H9 (cell line): ENCODE data around the gene MDFI. TPM values are rescaled to one million over a fixed set of nuclear protein-coding genes. Genes with fewer than 3 reads are reported as not detected.

Experiments used
- DNase-seq: peaks from one replicate; pipeline ENCODE4 v3.0.0-alpha.2; 2017
- H2AFZ ChIP-seq: one replicate; pipeline ENCODE4 v1.6.1; 2013; ENCODE audit warnings: mild to moderate bottlenecking, low read length, control low read depth, moderate library complexity
- H2AK5ac ChIP-seq: 2 replicates; pipeline ENCODE4 v1.6.1; 2013; ENCODE audit warnings: low read length, control low read depth, mixed read lengths; ENCODE audit not compliant: insufficient read length
- H2BK120ac ChIP-seq: one replicate; pipeline ENCODE4 v1.6.1; 2013; ENCODE audit warnings: low read depth, mild to moderate bottlenecking, low read length, control low read depth, inconsistent platforms; ENCODE audit not compliant: poor library complexity, severe bottlenecking
- H2BK12ac ChIP-seq: 2 replicates; pipeline ENCODE4 v1.6.1; 2013; ENCODE audit warnings: low read length, control low read depth, mixed read lengths, low read depth; ENCODE audit not compliant: insufficient read length
- H2BK15ac ChIP-seq: 2 replicates; pipeline ENCODE4 v1.6.1; 2013; ENCODE audit warnings: low read depth, low read length, control low read depth
- H2BK20ac ChIP-seq: one replicate; pipeline ENCODE4 v1.6.1; 2013; ENCODE audit warnings: low read depth, mild to moderate bottlenecking, low read length, control low read depth, inconsistent platforms; ENCODE audit not compliant: poor library complexity, severe bottlenecking
- H2BK5ac ChIP-seq: 2 replicates; pipeline ENCODE4 v1.6.1; 2013; ENCODE audit warnings: low read length, control low read depth, mixed read lengths; ENCODE audit not compliant: insufficient read length
- H3K14ac ChIP-seq: 2 replicates; pipeline ENCODE4 v1.6.1; 2013; ENCODE audit warnings: low read length, control low read depth; ENCODE audit not compliant: insufficient read depth
- H3K18ac ChIP-seq: 2 replicates; pipeline ENCODE4 v1.6.1; 2013; ENCODE audit warnings: low read depth, mild to moderate bottlenecking, mixed read lengths, low read length, control low read depth; ENCODE audit not compliant: insufficient read length
- H3K23ac ChIP-seq: 2 replicates; pipeline ENCODE4 v1.6.1; 2013; ENCODE audit warnings: low read length, control low read depth, mixed read lengths, low read depth; ENCODE audit not compliant: insufficient read length
- H3K23me2 ChIP-seq: 2 replicates; pipeline ENCODE4 v1.6.1; 2013; ENCODE audit warnings: low read depth, mild to moderate bottlenecking, mixed read lengths, low read length, control low read depth; ENCODE audit not compliant: insufficient read length, poor library complexity, severe bottlenecking
- H3K27ac ChIP-seq: 2 replicates; pipeline ENCODE4 v1.5.1; 2013; ENCODE audit warnings: low read length, control low read depth, mixed read lengths, low read depth; ENCODE audit not compliant: insufficient read length
- H3K27me3 ChIP-seq: 2 replicates; pipeline ENCODE4 v1.6.1; 2013; ENCODE audit warnings: low read length, control low read depth, inconsistent platforms; ENCODE audit not compliant: insufficient read depth
- H3K4ac ChIP-seq: 2 replicates; pipeline ENCODE4 v1.6.1; 2013; ENCODE audit warnings: low read depth, mild to moderate bottlenecking, control low read depth, inconsistent platforms, low read length, moderate library complexity
- H3K4me1 ChIP-seq: 2 replicates; pipeline ENCODE4 v1.6.1; 2013; ENCODE audit warnings: low read length, control low read depth, inconsistent platforms; ENCODE audit not compliant: insufficient read depth
- H3K4me2 ChIP-seq: 2 replicates; pipeline ENCODE4 v1.6.1; 2013; ENCODE audit warnings: low read length, control low read depth, mixed read lengths; ENCODE audit not compliant: insufficient read length, insufficient read depth
- H3K56ac ChIP-seq: 2 replicates; pipeline ENCODE4 v1.6.1; 2013; ENCODE audit warnings: low read depth, mild to moderate bottlenecking, mixed read lengths, low read length, control low read depth; ENCODE audit not compliant: insufficient read length
- H3K79me1 ChIP-seq: 2 replicates; pipeline ENCODE4 v1.6.1; 2013; ENCODE audit warnings: low read depth, mild to moderate bottlenecking, moderate library complexity, low read length, control low read depth, inconsistent platforms; ENCODE audit not compliant: insufficient read depth, poor library complexity, severe bottlenecking
- H3K79me2 ChIP-seq: 2 replicates; pipeline ENCODE4 v1.6.1; 2013; ENCODE audit warnings: low read length, control low read depth, inconsistent platforms; ENCODE audit not compliant: insufficient read depth
- H3K9ac ChIP-seq: 2 replicates; pipeline ENCODE4 v1.6.1; 2013; ENCODE audit warnings: low read length, control low read depth, mixed read lengths; ENCODE audit not compliant: insufficient read length; ENCODE audit errors: extremely low read depth
- H3K9me3 ChIP-seq: one replicate; pipeline ENCODE4 v1.6.1; 2013; ENCODE audit warnings: low read depth, low read length, inconsistent platforms; ENCODE audit not compliant: control insufficient read depth
- H3T11ph ChIP-seq: one replicate; pipeline ENCODE4 v1.6.1; 2013; ENCODE audit warnings: mild to moderate bottlenecking, low read length, control low read depth, inconsistent platforms
- H4K20me1 ChIP-seq: one replicate; pipeline ENCODE4 v1.6.1; 2013; ENCODE audit not compliant: control insufficient read depth, insufficient read length, insufficient read depth
- H4K5ac ChIP-seq: 2 replicates; pipeline ENCODE4 v1.6.1; 2013; ENCODE audit warnings: low read depth, mild to moderate bottlenecking, mixed read lengths, low read length, control low read depth; ENCODE audit not compliant: insufficient read length
- H4K8ac ChIP-seq: replicated peaks from 2 replicates; pipeline ENCODE4 v1.6.1; 2013; ENCODE audit warnings: low read length, control low read depth, mixed read lengths, low read depth; ENCODE audit not compliant: insufficient read length
- H4K91ac ChIP-seq: 2 replicates; pipeline ENCODE4 v1.6.1; 2013; ENCODE audit warnings: low read depth, mild to moderate bottlenecking, moderate library complexity, mixed read lengths, low read length, control low read depth; ENCODE audit not compliant: insufficient read length
- H3K27ac Mint-ChIP-seq, 3 experiments: 2 replicates in 2 of 3; 3 replicates in 1 of 3; pipeline ENCODE4 v1.8.0; 2020 to 2021; ENCODE audit warnings: mixed read lengths in 3 of 3, mild to moderate bottlenecking in 1 of 3, moderate library complexity in 1 of 3
- H3K27me3 Mint-ChIP-seq: 2 replicates; pipeline ENCODE4 v1.8.0; 2021; ENCODE audit warnings: low read depth, mild to moderate bottlenecking, moderate library complexity, mixed read lengths
- H3K36me3 Mint-ChIP-seq, 3 experiments: 2 replicates in 2 of 3; 3 replicates in 1 of 3; pipeline ENCODE4 v1.8.0; 2020 to 2021; ENCODE audit warnings: low read depth in 3 of 3, mixed read lengths in 3 of 3; ENCODE audit not compliant: insufficient read depth in 1 of 3
- H3K4me1 Mint-ChIP-seq, 2 experiments: 2 replicates each; pipeline ENCODE4 v1.8.0; 2020; ENCODE audit warnings: mixed read lengths in 2 of 2
- H3K4me3 Mint-ChIP-seq, 2 experiments: 2 replicates in 1 of 2; 3 replicates in 1 of 2; pipeline ENCODE4 v1.8.0; 2020 to 2021; ENCODE audit warnings: mild to moderate bottlenecking in 2 of 2, mixed read lengths in 2 of 2, moderate library complexity in 1 of 2
- H3K9me3 Mint-ChIP-seq, 2 experiments: 2 replicates in 1 of 2; 3 replicates in 1 of 2; pipeline ENCODE4 v1.8.0; 2020; ENCODE audit warnings: mild to moderate bottlenecking in 2 of 2, mixed read lengths in 2 of 2, moderate library complexity in 1 of 2
- WGBS: extraction: QIAGEN DNeasy Blood & Tissue Kit; methylation state at CpG from one replicate; pipeline ENCODE4 v1.1.7; 2013; ENCODE audit warnings: missing lambda C conversion rate, low lambda C conversion rate, mixed read lengths; ENCODE audit not compliant: insufficient read length; ENCODE audit errors: extremely low coverage; 5-methylcytosine and 5-hydroxymethylcytosine counted together
- total RNA-seq: library from RNA; stranded (reverse); gene quantifications from 2 replicates; pipeline ENCODE4 v1.2.1, GENCODE V29; 2021
- TF ChIP-seq, protein P1 (sequence below): fragments of 200-600 bp; sonication (generic); conservative IDR thresholded peaks from 3 replicates; pipeline ENCODE4 v1.8.0; 2021; ENCODE audit warnings: antibody characterized with exemption, mild to moderate bottlenecking

The MDFI gene
- total RNA-seq, 1 experiment from 2014 or later: 45.0 TPM

GRCh38 chr6:41593406-41593805, 44.9 kb upstream of the MDFI start:
- Histone ChIP-seq H4K8ac (no peak overlapping the region), H4K91ac (no peak overlapping the region), H3K9ac (no peak overlapping the region), H2BK15ac (no peak overlapping the region), H3K4me1 (peaks cover 2% of the 10 kb centered on the region; the same call in 1 of the 2 replicates), H2AFZ (no peak overlapping the region), H3K27ac (no peak overlapping the region), H4K20me1 (no peaks in the 10 kb centered on the region), H3K18ac (no peak overlapping the region), H3T11ph (no peak overlapping the region), H4K5ac (no peak overlapping the region), H2BK120ac (no peak overlapping the region), H3K79me2 (no peaks in the 10 kb centered on the region), H2BK20ac (no peak overlapping the region), H3K4me2 (no peak overlapping the region), H3K56ac (no peak overlapping the region), H2AK5ac (no peak overlapping the region), H3K9me3 (no peaks in the 10 kb centered on the region), H2BK5ac (no peak overlapping the region), H3K27me3 (no peaks in the 10 kb centered on the region), H3K23me2 (no peaks in the 10 kb centered on the region), H3K23ac (no peak overlapping the region), H3K79me1 (no peaks in the 10 kb centered on the region), H2BK12ac (no peak overlapping the region), H3K4ac (no peak overlapping the region), H3K14ac (no peak overlapping the region)
- Mint-ChIP-seq H3K4me3 (no peak overlapping the region), H3K9me3 (no peaks in the 10 kb centered on the region; a peak in 1 of 5 replicates), H3K27me3 (peaks cover 26% of the 10 kb centered on the region), H3K27ac (no peak overlapping the region; a peak in 1 of 7 replicates), H3K36me3 (peaks cover 3 to 30% (median 19%) of the 10 kb centered on the region in 3 experiments; a peak in 6 of 7 replicates), H3K4me1 (peaks cover 22 to 23% of the 10 kb centered on the region in 2 experiments)
- TF ChIP-seq, protein P1, sequence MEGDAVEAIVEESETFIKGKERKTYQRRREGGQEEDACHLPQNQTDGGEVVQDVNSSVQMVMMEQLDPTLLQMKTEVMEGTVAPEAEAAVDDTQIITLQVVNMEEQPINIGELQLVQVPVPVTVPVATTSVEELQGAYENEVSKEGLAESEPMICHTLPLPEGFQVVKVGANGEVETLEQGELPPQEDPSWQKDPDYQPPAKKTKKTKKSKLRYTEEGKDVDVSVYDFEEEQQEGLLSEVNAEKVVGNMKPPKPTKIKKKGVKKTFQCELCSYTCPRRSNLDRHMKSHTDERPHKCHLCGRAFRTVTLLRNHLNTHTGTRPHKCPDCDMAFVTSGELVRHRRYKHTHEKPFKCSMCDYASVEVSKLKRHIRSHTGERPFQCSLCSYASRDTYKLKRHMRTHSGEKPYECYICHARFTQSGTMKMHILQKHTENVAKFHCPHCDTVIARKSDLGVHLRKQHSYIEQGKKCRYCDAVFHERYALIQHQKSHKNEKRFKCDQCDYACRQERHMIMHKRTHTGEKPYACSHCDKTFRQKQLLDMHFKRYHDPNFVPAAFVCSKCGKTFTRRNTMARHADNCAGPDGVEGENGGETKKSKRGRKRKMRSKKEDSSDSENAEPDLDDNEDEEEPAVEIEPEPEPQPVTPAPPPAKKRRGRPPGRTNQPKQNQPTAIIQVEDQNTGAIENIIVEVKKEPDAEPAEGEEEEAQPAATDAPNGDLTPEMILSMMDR: no peak
- DNase-seq: no peak
- no CpG with 5 or more reads among the region's 24 CpGs for WGBS
